DMS153 treated with DMSO at 0.1 percent for 48 hours (cell line): Measurements from ENCODE around the gene MYO3B.

Source experiments
- DNase-seq: peaks from one replicate; lab custom pipeline; 2025; ENCODE audit not compliant: unreplicated experiment; lab: John Stamatoyannopoulos, UW

Gene MYO3B

GRCh38 chr2:170229125-170229524 lies 51.2 kb downstream of the MYO3B start:
- no peak for DNase-seq

- DNase-seq = no peak
Observed at GRCh38 chr2:170229744-170230143, 51.8 kb downstream of the MYO3B start.

- DNase-seq = peak; percentile 63
Observed at GRCh38 chr2:170235860-170236679, 58.1 kb downstream of the MYO3B start.

- no peak for DNase-seq
Observed at GRCh38 chr2:170236680-170237047, 58.7 kb downstream of the MYO3B start.

GRCh38 chr2:170237572-170238120 lies 59.7 kb downstream of the MYO3B start:
- DNase-seq = no peak

- no peak for DNase-seq
Observed at GRCh38 chr2:170238776-170239175, 60.8 kb downstream of the MYO3B start.

GRCh38 chr2:170240629-170241028 lies 62.7 kb downstream of the MYO3B start:
- no peak for DNase-seq

GRCh38 chr2:170241756-170242155 lies 63.8 kb downstream of the MYO3B start:
- no peak for DNase-seq

- DNase-seq = no peak
Observed at GRCh38 chr2:170243118-170243837, 65.3 kb downstream of the MYO3B start.

- no peak for DNase-seq
Observed at GRCh38 chr2:170243898-170244297, 66.0 kb downstream of the MYO3B start.

GRCh38 chr2:170244555-170244954 lies 66.6 kb downstream of the MYO3B start:
- DNase-seq = no peak

GRCh38 chr2:170245312-170245711 lies 67.4 kb downstream of the MYO3B start:
- DNase-seq = no peak

GRCh38 chr2:170247333-170247732 lies 69.4 kb downstream of the MYO3B start:
- no peak for DNase-seq

GRCh38 chr2:170247882-170248393 lies 70.0 kb downstream of the MYO3B start:
- no peak for DNase-seq

GRCh38 chr2:170248574-170249393 lies 70.8 kb downstream of the MYO3B start:
- DNase-seq = no peak

- DNase-seq = no peak
Observed at GRCh38 chr2:170249761-170250160, 71.8 kb downstream of the MYO3B start.

- DNase-seq = no peak
Observed at GRCh38 chr2:170250584-170250983, 72.6 kb downstream of the MYO3B start.

- DNase-seq = no peak
Observed at GRCh38 chr2:170252414-170252813, 74.5 kb downstream of the MYO3B start.

- DNase-seq = no peak
Observed at GRCh38 chr2:170253721-170254230, 75.8 kb downstream of the MYO3B start.

- DNase-seq = no peak
Observed at GRCh38 chr2:170254293-170254732, 76.4 kb downstream of the MYO3B start.

GRCh38 chr2:170255137-170255536 lies 77.2 kb downstream of the MYO3B start:
- no peak for DNase-seq
